GM19468 (cell line): ENCODE measurements around the gene GALNTL6.
A peak's percentile ranks its signal among the peaks of the same experiment; 100 is the strongest.

ENCODE experiments used
- ATAC-seq: cut with Tn5 transposase; IDR thresholded peaks from one replicate; pipeline ENCODE4 v1.9.1; 2021; ENCODE audit warnings: mild to moderate bottlenecking, moderate library complexity, moderate number of reproducible peaks; ENCODE audit not compliant: unreplicated experiment; ENCODE audit errors: extremely low read depth

Gene GALNTL6

DNA sequence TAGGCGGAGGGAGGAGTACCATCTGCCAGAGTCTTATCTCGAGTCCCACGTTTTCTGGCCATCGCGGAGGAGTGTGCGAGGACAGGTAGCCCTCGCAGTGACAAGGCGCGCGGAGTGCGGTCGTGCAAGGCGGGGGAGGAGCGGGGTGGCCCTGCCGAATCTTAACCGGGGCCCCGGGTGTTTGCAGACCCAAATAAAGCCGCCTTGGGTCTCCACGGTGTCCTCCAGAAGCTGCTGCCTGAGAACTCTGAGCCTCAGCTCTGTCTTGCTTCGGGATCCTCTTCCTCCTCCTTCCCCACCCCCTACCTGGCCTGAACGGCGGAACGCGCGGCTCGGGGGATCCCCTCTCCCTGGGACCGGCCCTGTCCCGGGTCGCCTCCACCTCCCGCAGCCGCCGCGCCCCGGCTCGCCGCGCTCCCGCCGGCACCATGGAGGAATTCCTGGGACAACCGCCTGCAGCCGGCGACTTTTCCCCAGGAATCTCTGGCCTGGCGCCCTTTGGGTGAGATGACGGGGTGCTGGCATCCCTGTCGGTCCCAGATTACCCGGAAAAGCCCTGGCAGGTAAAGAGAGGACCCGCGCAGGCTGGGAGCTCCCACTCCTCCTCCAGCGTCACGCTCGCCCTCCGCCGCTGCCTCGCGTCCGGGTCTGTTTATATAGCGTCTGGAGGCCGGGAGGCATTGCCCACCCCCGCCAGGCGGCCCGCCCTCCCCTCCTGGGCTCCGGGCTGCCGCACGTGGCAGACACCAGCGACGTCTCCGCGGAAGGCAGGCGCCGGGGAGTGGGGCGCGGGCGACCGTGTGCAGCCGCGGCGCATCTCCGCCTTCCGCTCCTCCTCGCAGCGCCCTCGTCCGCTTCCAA lies at the start of gene GALNTL6:
TSS of gene GALNTL6 (plus strand) at position 740 of the 861 bp plus-strand sequence.
- no peak for ATAC-seq

- ATAC-seq, result no peak
Observed at GRCh38 chr4:171765514-171765913, 47.7 kb upstream of the GALNTL6 start.

DNA sequence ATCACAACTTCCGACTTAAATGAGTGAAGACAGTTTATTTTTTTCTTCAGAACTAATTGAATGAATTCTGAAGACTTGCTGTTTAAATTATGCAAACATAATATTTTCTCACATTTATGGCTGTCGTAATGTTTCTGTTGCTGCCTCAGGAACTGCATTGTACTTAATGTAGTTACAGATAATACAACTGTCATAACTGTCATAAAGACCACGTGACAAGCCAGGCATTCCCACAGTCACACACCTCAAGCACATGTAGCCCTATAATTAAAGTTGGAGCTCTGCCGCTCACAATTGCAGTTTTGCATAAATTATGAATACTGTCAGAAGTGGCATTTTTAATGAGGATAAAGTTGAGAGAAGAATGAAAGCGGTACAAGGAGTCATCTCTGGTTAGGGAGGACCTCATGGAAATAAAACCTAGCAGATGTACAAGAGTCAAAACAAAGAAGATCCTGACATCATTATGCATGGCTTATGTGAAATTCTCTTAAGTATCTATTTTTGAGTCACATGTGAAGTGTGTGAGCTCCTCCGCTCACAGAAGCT lies 38.5 kb upstream of the GALNTL6 start:
- ATAC-seq, result no peak

DNA sequence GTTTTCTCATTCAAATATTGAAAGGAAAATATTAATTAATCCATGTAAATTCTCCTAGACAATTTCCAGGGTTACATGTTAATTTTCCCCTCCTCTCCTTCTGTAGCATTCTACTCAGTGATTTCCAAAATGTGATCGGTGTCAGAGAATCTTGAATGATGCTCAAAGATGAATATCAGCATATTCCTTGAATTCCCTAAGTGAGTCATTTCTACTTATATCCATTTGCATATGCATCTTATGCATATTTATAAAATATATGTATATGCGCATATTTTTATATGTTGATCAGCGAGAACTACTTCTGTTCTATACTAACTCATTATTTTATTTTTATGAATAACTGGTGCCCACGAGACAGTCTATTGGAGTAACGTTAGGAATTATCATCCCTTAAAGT lies 33.9 kb upstream of the GALNTL6 start:
- ATAC-seq, result no peak

DNA sequence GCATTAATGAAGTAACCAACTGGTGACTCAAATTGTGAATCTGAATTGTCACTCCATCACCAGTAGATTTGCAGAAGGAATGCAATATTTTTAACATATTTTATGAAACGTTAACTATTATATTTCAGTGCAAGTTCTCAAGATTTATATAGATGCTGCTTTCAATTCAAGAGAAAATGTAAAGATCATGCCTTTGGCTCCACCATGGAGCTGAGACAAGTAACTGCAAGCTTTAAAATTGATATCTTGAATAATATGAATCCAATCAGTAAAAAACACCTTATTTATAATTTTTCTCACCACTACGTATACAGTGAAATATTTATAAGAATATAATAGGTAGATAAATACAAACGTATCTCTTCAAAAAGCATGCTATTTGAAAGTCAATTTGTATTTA lies 27.8 kb upstream of the GALNTL6 start:
- no peak for ATAC-seq

- ATAC-seq, result no peak
Observed at GRCh38 chr4:171793723-171794122, 19.5 kb upstream of the GALNTL6 start.

GRCh38 chr4:171794528-171794927 lies 18.7 kb upstream of the GALNTL6 start:
- no peak for ATAC-seq

- ATAC-seq, result no peak
Observed at GRCh38 chr4:171809854-171810253, 3.4 kb upstream of the GALNTL6 start.

DNA sequence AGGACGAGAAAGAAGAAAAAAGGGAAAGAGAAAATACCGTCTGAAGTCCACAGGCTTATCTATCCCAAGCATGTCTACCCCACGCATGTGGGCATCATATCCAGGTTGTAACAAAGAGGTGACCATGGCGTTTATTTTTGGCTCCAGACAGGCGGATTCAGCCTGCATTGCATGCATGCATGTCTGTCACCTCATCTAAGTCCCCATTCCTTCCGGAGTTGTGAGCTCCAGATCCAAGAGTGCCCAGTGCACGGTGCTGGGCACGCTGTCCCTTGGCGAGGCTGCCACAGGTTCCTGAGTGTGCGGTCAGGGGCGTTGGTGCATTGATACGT lies 905 bp upstream of the GALNTL6 start:
- no peak for ATAC-seq

DNA sequence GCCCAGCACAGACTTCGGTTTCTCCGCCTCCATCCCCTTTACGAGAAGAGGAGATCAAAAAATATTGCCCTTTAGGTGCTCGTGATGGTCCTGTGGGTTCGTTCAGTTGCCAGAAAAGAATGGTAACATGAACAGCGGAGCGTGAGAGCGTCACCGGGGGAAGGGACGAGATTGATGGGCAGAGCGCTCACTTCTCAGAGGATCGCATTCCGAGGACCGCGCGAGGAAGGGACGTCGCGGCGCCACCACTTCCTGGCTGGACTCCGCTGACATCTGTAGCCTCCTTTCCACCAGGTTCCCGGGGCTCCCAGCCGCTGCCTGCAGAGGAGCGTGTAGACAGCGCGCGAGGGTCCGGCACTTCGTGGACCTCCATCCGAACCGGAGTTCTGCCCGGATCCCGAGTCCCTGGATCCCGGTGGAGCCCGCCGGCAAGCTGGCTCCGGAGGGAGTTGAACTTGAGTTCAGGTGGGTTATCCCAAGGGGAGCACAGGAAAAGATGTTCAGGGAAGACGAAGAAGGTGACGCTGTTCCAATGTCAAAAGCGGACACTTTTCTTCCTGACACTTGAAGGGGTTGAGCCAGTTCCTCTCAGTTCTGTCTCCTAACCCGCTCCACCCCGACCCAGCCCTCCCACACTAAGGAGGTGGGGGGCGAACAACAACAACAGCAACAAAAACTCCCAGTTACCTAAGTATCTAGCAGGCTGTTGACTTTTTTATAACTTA lies 484 bp downstream of the GALNTL6 start:
- ATAC-seq, result no peak

DNA sequence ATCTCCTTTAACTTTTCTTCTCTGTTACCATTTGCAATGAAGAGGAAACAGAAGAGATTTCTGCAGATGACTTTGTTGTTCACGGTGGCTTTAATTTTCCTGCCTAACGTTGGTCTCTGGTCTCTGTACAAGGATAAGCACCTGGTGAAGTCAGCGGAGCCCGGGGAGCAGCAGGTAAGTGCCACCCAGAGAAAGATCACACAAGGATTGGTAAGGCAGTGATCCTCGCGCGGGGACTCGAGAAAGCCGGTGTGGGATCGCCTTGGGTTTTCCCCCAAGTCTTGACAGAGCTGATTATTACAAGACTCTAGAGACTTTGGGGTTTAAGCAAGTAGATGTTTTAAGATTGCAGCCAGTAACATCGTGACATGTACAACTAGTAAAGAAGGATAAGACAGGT lies 1.3 kb downstream of the GALNTL6 start:
- ATAC-seq, result no peak

GRCh38 chr4:171817026-171817425 lies 3.8 kb downstream of the GALNTL6 start:
- ATAC-seq, result no peak

DNA sequence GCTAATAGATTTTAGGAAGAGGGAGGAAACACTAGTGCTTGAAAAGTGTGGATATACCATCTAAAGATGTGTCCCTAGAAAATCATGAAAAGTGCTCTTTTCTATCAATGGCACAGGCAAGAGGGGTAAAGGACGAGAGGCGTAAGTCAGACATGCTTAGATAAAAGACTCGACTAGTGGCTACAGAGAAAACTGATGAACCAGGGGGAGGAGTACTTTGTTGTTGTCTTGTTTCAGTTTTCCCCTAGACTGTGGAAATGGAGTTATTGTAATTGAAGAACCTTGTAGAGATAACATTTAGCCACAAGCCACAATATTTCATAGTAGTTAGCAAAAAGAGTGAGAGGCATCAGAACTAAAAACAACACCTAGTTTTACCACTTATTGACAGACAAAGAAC lies 21.4 kb downstream of the GALNTL6 start:
- ATAC-seq, result no peak

GRCh38 chr4:171843456-171843855 lies 30.3 kb downstream of the GALNTL6 start:
- ATAC-seq, result no peak

DNA sequence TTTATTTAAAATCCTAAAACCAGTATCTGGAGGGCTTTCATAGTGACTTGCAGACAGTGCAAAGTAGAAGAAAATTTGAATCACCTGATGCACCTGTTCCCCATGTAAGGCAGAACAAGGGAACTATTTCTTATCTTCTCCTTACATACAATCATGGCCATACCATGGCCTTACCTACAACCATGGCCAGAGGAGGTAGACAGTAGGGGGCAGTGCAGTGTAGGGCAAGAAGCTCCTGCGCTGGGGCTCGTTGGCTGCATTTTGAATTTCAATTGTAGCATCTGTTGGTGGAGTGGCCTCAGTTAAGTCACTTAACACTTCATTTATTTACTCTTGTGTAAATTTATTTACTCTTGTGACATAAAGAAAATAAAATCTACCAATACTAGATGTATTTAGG lies 33.0 kb downstream of the GALNTL6 start:
- peak; percentile 29 for ATAC-seq

- ATAC-seq, result no peak
Observed at GRCh38 chr4:171846893-171847292, 33.7 kb downstream of the GALNTL6 start.

- no peak for ATAC-seq
Observed at GRCh38 chr4:171847751-171848150, 34.5 kb downstream of the GALNTL6 start.

GRCh38 chr4:171849686-171850222 lies 36.5 kb downstream of the GALNTL6 start:
- ATAC-seq, result no peak

- no peak for ATAC-seq
Observed at GRCh38 chr4:171851295-171851694, 38.1 kb downstream of the GALNTL6 start.

GRCh38 chr4:171857302-171858012 lies 44.3 kb downstream of the GALNTL6 start:
- no peak for ATAC-seq
